ENCODE measurements around the gene PRXL2A.
A peak's percentile ranks its signal among the peaks of the same experiment; 100 is the strongest.

The PRXL2A gene

DNA sequence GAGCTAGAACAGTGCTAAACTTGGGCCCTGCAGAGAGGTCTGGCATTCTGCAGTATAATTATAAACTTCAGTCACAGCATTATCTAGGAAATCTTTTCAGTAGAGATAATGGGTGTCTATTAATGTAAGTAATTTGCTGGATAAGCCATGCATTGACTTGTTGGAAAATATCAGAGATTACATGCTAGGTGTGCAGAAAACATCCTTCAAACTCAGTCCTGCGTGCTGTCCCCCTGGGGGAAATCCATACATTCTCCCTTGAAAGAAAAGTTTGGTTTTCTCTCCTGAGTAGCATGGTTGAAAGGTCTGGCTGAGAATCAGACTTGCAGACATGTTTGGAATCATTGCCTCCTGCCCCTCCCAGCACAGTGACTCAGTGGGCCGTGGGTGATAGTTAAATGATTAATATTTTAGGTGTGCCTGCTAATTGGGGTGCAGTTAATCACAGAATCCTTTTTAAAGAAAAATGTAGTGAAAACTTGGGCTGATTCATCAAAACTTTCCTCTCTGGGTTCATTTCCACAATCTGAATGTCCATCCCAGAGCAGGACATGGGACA, 13.9 kb upstream of the PRXL2A start:
- H3K36me3 ChIP-seq (ENCODE audit: control insufficient read depth, insufficient read depth, low read length): no peaks in the 10 kb centered on the region
- H3K27me3 ChIP-seq (ENCODE audit: control insufficient read depth, insufficient read depth, low read length): no peaks in the 10 kb centered on the region
- no peaks in the 10 kb centered on the region for H3K4me1 ChIP-seq (ENCODE audit: control insufficient read depth, insufficient read depth, low read length)
- H3K9me3 ChIP-seq (ENCODE audit: control insufficient read depth, low read length): no peaks in the 10 kb centered on the region
- H3K4me3 ChIP-seq (ENCODE audit: low read length): no peak overlapping the region
- H3K9ac ChIP-seq (ENCODE audit: low read length): no peak overlapping the region

DNA sequence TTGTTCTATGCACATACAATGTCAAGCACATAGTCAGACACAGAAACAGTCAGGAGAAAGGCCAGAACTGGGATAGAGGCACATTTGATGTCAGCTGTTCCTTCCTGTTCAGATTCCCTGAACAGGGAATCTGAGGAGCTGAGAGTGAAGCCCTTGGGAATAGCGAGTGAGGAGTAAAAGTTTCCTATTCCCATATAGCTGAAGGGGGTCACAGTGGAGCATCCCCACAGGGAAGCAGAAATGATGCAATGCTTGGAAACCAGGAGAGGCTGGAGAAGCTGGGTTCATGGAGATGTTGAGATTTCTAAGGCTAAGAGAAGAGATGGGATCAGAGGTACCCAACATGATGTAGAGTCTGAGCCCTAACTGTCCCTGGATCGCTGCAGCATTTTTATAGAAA, 11.3 kb upstream of the PRXL2A start:
- no peak overlapping the region for H3K9ac ChIP-seq (ENCODE audit: low read length)
- no peak overlapping the region for H3K4me3 ChIP-seq (ENCODE audit: low read length)
- no peaks in the 10 kb centered on the region for H3K9me3 ChIP-seq (ENCODE audit: control insufficient read depth, low read length)
- H3K36me3 ChIP-seq (ENCODE audit: control insufficient read depth, insufficient read depth, low read length): no peaks in the 10 kb centered on the region
- H3K27me3 ChIP-seq (ENCODE audit: control insufficient read depth, insufficient read depth, low read length): no peaks in the 10 kb centered on the region
- H3K4me1 ChIP-seq (ENCODE audit: control insufficient read depth, insufficient read depth, low read length): no peaks in the 10 kb centered on the region

DNA sequence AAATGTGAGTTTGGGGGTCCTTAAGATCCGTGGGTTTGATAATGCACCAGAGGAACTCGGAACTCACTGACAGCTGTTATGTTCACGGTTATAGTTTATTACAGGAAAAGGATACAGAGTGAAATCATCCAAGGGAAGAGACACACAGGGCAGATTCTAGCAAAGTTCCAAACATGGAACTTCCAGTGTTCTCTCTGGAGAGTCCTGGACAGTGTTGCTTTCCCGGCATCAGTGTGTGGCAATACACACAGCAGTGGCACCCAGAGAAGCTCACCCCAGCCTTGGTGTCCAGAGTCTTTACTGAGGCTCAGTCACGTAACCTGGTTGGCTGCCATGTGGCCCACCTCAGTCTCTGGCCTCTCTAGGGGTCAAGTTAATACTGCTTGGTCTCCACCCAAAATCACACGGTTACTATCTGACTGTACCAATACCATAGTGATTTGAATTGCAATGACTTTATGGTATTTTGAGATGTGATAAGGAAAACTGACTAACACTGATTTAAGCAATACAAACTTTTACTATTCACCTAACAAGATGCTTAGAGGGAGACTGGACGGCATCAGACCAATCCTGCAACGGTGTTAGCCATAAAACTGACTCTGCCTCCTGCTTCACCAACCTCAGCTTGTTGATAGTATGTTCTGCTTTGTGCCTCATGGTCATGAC, 8.1 kb upstream of the PRXL2A start:
- Histone ChIP-seq H3K4me1 (ENCODE audit: control insufficient read depth, insufficient read depth, low read length) (no peaks in the 10 kb centered on the region), H3K9me3 (ENCODE audit: control insufficient read depth, low read length) (no peaks in the 10 kb centered on the region), H3K4me3 (ENCODE audit: low read length) (no peak overlapping the region), H3K27me3 (ENCODE audit: control insufficient read depth, insufficient read depth, low read length) (no peaks in the 10 kb centered on the region), H3K9ac (ENCODE audit: low read length) (no peak overlapping the region), H3K36me3 (ENCODE audit: control insufficient read depth, insufficient read depth, low read length) (no peaks in the 10 kb centered on the region)

DNA sequence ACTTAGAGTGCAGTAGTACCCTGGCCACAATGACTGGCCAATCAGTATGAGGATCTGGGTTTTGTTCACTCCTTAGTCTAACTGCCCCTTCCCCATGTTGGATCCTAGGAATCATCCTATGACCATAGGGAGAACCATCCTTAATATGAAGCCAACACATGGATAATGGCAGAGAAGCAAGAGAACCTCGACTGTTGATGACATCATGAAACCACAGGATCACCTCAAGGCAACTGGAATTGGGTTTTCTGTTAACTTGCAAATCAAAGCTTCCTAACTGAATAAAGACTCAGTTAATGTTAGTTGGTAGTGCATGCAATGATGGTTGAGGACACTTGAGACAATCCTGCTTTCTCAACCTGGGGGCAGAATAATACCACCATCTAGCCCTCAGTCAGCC, 3.3 kb upstream of the PRXL2A start:
- H3K36me3 ChIP-seq (ENCODE audit: control insufficient read depth, insufficient read depth, low read length): no peaks in the 10 kb centered on the region
- H3K27me3 ChIP-seq (ENCODE audit: control insufficient read depth, insufficient read depth, low read length): no peaks in the 10 kb centered on the region
- H3K4me1 ChIP-seq (ENCODE audit: control insufficient read depth, insufficient read depth, low read length): no peaks in the 10 kb centered on the region
- H3K9ac ChIP-seq (ENCODE audit: low read length): no peak overlapping the region
- no peaks in the 10 kb centered on the region for H3K9me3 ChIP-seq (ENCODE audit: control insufficient read depth, low read length)
- no peak overlapping the region for H3K4me3 ChIP-seq (ENCODE audit: low read length)

DNA sequence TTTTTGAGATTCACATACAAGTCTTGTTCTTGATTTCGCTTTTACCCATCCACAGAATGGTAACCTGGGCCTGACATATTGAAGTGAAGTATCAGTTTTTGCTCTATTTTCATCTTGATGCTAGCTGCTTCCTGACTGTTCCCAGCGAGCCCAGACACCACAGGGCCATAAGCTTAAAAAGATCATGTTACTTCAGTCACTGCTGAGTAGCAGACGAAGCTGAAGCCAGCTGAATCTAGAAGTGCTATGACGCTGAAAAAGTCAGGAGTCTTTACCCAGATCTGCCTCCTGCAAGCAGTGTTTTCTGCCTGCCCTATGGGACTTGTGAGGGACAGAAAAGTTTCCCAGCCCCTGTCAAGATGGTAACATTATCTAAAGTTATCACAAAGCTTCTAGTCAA, 2.7 kb upstream of the PRXL2A start:
- Histone ChIP-seq H3K4me3 (ENCODE audit: low read length) (no peak overlapping the region), H3K9ac (ENCODE audit: low read length) (no peak overlapping the region), H3K27me3 (ENCODE audit: control insufficient read depth, insufficient read depth, low read length) (no peaks in the 10 kb centered on the region), H3K9me3 (ENCODE audit: control insufficient read depth, low read length) (no peaks in the 10 kb centered on the region), H3K36me3 (ENCODE audit: control insufficient read depth, insufficient read depth, low read length) (no peaks in the 10 kb centered on the region), H3K4me1 (ENCODE audit: control insufficient read depth, insufficient read depth, low read length) (peaks cover 6% of the 10 kb centered on the region)

DNA sequence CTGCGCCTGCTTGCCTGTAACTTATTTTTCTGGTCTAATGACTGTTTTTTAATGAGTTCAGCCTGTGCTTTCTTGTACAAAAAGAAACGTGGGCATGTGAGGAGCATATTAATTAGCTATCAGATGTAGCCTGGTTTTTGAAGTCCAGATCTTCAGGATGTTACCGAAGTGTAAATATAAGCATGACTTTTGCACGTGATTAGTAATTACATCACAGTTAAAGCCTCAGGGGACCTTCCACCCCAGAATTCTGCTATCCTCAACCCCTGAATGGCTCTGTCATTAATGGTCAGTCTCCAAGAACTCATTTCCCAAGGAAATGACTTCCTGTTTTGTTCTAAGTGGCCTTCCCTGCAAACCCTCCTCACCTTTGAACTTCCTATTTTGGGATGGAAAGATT, 2.1 kb upstream of the PRXL2A start:
- Histone ChIP-seq H3K4me1 (ENCODE audit: control insufficient read depth, insufficient read depth, low read length) (peaks cover 12% of the 10 kb centered on the region), H3K9ac (ENCODE audit: low read length) (no peak overlapping the region), H3K9me3 (ENCODE audit: control insufficient read depth, low read length) (no peaks in the 10 kb centered on the region)

DNA sequence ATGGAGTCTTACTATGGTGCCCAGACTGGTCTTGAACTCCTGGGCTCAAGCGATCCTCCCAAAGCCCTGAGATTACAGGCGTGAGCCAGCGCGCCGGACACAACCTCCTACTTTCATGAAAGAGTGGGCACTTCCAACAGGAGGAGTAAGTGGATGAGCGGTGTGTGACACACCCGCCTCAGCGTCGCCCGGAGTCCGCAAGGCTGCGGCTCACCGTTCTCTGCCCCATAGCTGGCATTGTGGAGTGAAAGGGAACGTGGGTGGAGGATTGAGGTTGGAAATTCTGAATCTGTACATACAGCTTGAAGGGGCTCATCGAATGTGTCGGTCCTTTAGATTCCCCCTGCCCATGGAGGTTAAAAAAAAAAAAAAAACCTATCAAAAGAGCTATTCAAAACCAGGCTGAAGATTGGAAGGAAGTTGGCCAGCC, 524 bp upstream of the PRXL2A start:
- Histone ChIP-seq H3K36me3 (ENCODE audit: control insufficient read depth, insufficient read depth, low read length) (no peaks in the 10 kb centered on the region), H3K9ac (ENCODE audit: low read length) (peak overlapping the region; percentile 71), H3K9me3 (ENCODE audit: control insufficient read depth, low read length) (no peaks in the 10 kb centered on the region), H3K27me3 (ENCODE audit: control insufficient read depth, insufficient read depth, low read length) (no peaks in the 10 kb centered on the region), H3K4me3 (ENCODE audit: low read length) (peak overlapping the region; percentile 81), H3K4me1 (ENCODE audit: control insufficient read depth, insufficient read depth, low read length) (peaks cover 13% of the 10 kb centered on the region)

More for the DNA sequence above, 2.1 kb upstream of the PRXL2A start:
- Histone ChIP-seq H3K4me3 (ENCODE audit: low read length) (no peak overlapping the region), H3K36me3 (ENCODE audit: control insufficient read depth, insufficient read depth, low read length) (no peaks in the 10 kb centered on the region), H3K27me3 (ENCODE audit: control insufficient read depth, insufficient read depth, low read length) (no peaks in the 10 kb centered on the region)

DNA sequence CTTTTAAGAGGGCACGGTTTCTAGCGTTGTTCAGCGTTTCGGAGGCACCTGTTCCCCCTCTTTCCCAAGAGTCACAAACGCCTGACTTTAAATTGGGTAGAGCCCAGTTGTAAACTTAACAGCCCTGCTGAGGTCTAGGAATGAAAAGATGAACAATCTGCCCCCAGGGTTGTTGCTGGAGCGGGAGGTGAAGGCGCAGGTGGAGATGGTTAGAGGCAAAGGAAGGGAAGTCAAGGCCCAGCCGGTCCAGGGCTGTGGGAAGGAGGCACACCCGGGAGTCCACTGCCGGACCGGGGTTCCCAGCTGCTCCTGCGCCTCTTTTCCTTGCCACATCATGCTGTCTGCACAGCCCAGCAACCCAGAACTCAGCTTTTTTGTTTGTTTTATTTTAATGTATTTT, 770 bp downstream of the PRXL2A start:
- H3K4me3 ChIP-seq (ENCODE audit: low read length): peak overlapping the region; percentile 81

DNA sequence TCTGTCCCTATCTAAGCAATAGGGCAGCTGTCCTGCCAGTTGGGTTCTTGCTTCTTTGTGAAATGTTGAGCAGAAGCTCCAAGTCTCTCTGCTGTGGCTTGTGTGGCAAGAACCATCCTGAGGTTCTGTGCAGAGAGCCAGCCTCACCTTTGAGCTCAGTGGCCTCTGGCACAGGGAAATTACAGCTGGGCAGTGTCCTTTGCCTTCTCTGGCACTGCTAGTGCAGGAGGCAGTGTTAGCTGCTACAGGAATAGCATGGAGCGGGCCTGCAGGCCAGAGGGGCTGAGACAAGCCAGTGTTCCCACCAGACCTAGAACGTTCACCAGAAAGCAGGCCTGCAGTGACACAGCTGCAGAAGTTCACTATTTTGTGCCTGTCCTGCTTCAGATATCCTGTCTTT, 1.8 kb downstream of the PRXL2A start:
- Histone ChIP-seq H3K27me3 (ENCODE audit: control insufficient read depth, insufficient read depth, low read length) (no peaks in the 10 kb centered on the region), H3K9ac (ENCODE audit: low read length) (no peak overlapping the region), H3K4me3 (ENCODE audit: low read length) (no peak overlapping the region), H3K9me3 (ENCODE audit: control insufficient read depth, low read length) (no peaks in the 10 kb centered on the region), H3K36me3 (ENCODE audit: control insufficient read depth, insufficient read depth, low read length) (no peaks in the 10 kb centered on the region), H3K4me1 (ENCODE audit: control insufficient read depth, insufficient read depth, low read length) (peaks cover 32% of the 10 kb centered on the region)

More for the DNA sequence above, 770 bp downstream of the PRXL2A start:
- H3K4me1 ChIP-seq (ENCODE audit: control insufficient read depth, insufficient read depth, low read length): peaks cover 23% of the 10 kb centered on the region
- no peaks in the 10 kb centered on the region for H3K36me3 ChIP-seq (ENCODE audit: control insufficient read depth, insufficient read depth, low read length)
- H3K9ac ChIP-seq (ENCODE audit: low read length): peak overlapping the region; percentile 71
- no peaks in the 10 kb centered on the region for H3K27me3 ChIP-seq (ENCODE audit: control insufficient read depth, insufficient read depth, low read length)
- no peaks in the 10 kb centered on the region for H3K9me3 ChIP-seq (ENCODE audit: control insufficient read depth, low read length)

DNA sequence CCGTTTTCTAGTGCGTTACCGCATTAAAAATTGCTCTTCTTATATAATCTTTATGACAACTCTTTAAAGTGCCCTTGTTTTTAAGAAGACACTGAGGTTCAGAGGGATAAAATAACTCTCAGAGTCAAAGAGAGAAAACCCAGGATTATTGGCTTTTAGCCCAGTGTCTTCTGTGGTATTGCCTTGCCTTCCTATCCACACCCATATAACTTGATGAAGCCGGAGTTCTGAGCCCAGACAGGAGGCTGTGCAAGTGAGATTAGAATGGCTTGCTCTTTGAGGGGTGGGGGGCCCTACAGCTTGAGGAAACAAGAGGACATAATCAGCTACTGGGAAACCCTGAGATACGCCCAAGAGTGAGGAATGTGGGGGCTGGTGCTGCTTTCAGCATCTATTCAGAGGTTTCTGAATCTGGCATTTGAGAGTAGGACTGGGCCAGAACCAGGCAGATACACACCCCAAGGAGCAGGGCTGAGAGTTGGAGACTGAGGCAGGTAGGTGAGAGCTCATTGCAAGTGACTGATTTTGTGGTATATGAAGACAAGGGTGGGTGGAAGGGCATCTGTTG, 2.3 kb downstream of the PRXL2A start:
- no peaks in the 10 kb centered on the region for H3K27me3 ChIP-seq (ENCODE audit: control insufficient read depth, insufficient read depth, low read length)
- peaks cover 32% of the 10 kb centered on the region for H3K4me1 ChIP-seq (ENCODE audit: control insufficient read depth, insufficient read depth, low read length)
- H3K9ac ChIP-seq (ENCODE audit: low read length): no peak overlapping the region
- H3K36me3 ChIP-seq (ENCODE audit: control insufficient read depth, insufficient read depth, low read length): no peaks in the 10 kb centered on the region
- no peaks in the 10 kb centered on the region for H3K9me3 ChIP-seq (ENCODE audit: control insufficient read depth, low read length)
- no peak overlapping the region for H3K4me3 ChIP-seq (ENCODE audit: low read length)

DNA sequence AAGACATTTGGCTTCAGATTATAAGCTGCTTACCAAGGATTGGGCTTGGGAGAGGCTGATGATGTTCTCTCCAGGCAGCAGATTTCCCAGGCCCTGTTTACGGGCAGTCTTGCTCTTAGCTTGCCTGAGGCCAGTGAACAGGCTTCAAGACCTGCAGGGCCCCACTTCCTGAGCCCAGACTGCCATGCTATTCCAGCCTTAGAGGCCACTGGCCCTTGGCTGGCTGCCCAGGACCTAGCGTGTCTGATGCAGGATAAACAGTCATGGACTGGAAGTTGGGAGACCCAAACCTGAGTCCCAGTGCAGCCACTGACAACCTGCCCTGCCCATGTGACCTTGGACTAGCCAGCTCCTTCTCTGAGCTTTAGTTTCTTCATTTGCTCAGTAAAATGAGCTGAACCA, 2.9 kb downstream of the PRXL2A start:
- Histone ChIP-seq H3K9me3 (ENCODE audit: control insufficient read depth, low read length) (no peaks in the 10 kb centered on the region), H3K4me1 (ENCODE audit: control insufficient read depth, insufficient read depth, low read length) (peaks cover 32% of the 10 kb centered on the region), H3K4me3 (ENCODE audit: low read length) (no peak overlapping the region), H3K9ac (ENCODE audit: low read length) (no peak overlapping the region), H3K27me3 (ENCODE audit: control insufficient read depth, insufficient read depth, low read length) (no peaks in the 10 kb centered on the region), H3K36me3 (ENCODE audit: control insufficient read depth, insufficient read depth, low read length) (no peaks in the 10 kb centered on the region)

DNA sequence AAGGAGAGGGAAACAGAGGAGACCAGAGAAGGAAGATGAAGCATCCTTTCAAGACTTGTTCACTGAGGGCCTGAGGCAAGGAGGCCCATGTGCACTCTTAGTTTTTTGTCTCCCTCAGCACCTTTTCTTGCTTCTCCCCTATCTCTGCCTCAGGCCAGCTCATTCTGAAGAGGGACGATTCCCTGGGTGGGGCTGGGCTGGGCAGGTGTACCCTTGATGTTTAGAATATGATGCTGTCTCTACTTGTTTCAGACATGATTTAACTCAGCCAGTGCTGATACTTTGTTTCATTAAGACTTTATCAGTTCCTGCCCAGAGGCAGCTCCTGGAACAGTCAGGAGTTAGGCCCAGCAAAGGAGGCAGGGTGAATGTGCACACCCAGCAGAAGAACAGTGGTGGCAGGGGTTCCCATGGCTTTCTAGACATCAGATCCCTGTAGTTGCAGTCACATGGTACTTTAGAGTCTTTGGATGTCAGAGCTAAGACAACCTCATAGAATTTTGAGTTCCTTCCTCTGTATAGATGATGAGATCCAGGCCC, 3.4 kb downstream of the PRXL2A start:
- Histone ChIP-seq H3K27me3 (ENCODE audit: control insufficient read depth, insufficient read depth, low read length) (no peaks in the 10 kb centered on the region), H3K36me3 (ENCODE audit: control insufficient read depth, insufficient read depth, low read length) (no peaks in the 10 kb centered on the region), H3K4me3 (ENCODE audit: low read length) (no peak overlapping the region), H3K4me1 (ENCODE audit: control insufficient read depth, insufficient read depth, low read length) (peaks cover 32% of the 10 kb centered on the region), H3K9ac (ENCODE audit: low read length) (no peak overlapping the region), H3K9me3 (ENCODE audit: control insufficient read depth, low read length) (no peaks in the 10 kb centered on the region)

All from mucosa of stomach (tissue), 1 donor.